ENCODE data around the gene NWD2. TPM values are rescaled to one million over a fixed set of nuclear protein-coding genes. Genes with fewer than 3 reads are reported as not detected.

The NWD2 gene
- polyA plus RNA-seq, 2 of the 4 experiments (the other 2 are of a cell fraction), result not detected

- DNase-seq (ENCODE audit: low read depth in 1 of 2, low spot score in 1 of 2), result no peak
- no peak for ATAC-seq
- H3K4me3 ChIP-seq, result peak overlapping the region; percentile 54
- peak overlapping the region; percentile 94 for H3K4me2 ChIP-seq
- H3K9me3 ChIP-seq, result no peaks in the 10 kb centered on the region
- no peak for FAIRE-seq
- ChIA-PET POLR2A (no interaction called here), CTCF (interaction anchor here (0.8 to 2.6 kb wide), 11 partner anchors 11 to 347 kb away, joined by 3 to 19 read pairs (median 4); no protein-coding TSS in a partner anchor)
- TF ChIP-seq ESRRA (IDR thresholded peaks at IDR 0.05; ENCODE audit: borderline replicate concordance, low read length), result no peak
- TF ChIP-seq MAZ (IDR thresholded peaks at IDR 0.05; ENCODE audit: borderline replicate concordance, low read depth, low read length), result no peak
- no peak for TF ChIP-seq CBX2 (IDR thresholded peaks at IDR 0.05; ENCODE audit: borderline replicate concordance, low read depth)
- TF ChIP-seq ZFP36 (IDR thresholded peaks at IDR 0.05; ENCODE audit: borderline replicate concordance, partially characterized antibody), result no peak
- no peak for TF ChIP-seq TFCP2L1 (CRISPR knock-in tag; IDR thresholded peaks at IDR 0.05)
- no peak for TF ChIP-seq MYC (IDR thresholded peaks at IDR 0.05; ENCODE audit: borderline replicate concordance, low read length)
- peaks cover 9% of the 10 kb centered on the region; the same call in 1 of the 3 replicates for H3K4me1 ChIP-seq
- H3K27ac ChIP-seq, result peak overlapping the region in 1 of 2 experiments; percentile 43; a peak in 2 of 6 replicates
- WGBS (ENCODE audit: missing lambda C conversion rate), result 16% methylated on average over 19 of the region's 32 CpGs
Measured at GRCh38 chr4:37453999-37454800, 209.7 kb downstream of the NWD2 start.

GRCh38 chr4:37455301-37456131 is 211.0 kb downstream of the NWD2 start:
- ChIA-PET CTCF (no interaction called here), POLR2A (no interaction called here)
- H3K27ac ChIP-seq, result no peak overlapping the region
- TF ChIP-seq TFCP2L1 (CRISPR knock-in tag; IDR thresholded peaks at IDR 0.05), result no peak
- ATAC-seq (no peak), FAIRE-seq (no peak), DNase-seq (ENCODE audit: low read depth in 1 of 2, low spot score in 1 of 2) (no peak)
- peaks cover 9% of the 10 kb centered on the region; the same call in 1 of the 3 replicates for H3K4me1 ChIP-seq
- no peaks in the 10 kb centered on the region for H3K9me3 ChIP-seq
- H3K4me2 ChIP-seq, result no peak overlapping the region
- H3K4me3 ChIP-seq, result no peak overlapping the region
- WGBS (ENCODE audit: missing lambda C conversion rate), result 52% methylated on average over 9 of the region's 11 CpGs

- Histone ChIP-seq H3K27ac (no peak overlapping the region), H3K4me3 (no peak overlapping the region), H3K4me1 (no peaks in the 10 kb centered on the region), H3K4me2 (no peak overlapping the region), H3K9me3 (no peaks in the 10 kb centered on the region)
- 0% methylated on average over 1 of the region's 1 CpG for WGBS (ENCODE audit: missing lambda C conversion rate)
- DNase-seq (ENCODE audit: low read depth in 1 of 2, low spot score in 1 of 2) (no peak), ATAC-seq (no peak), FAIRE-seq (no peak)
- POLR2A ChIA-PET, result no interaction called here
- CTCF ChIA-PET, result no interaction called here
- TF ChIP-seq KDM1A (IDR thresholded peaks at IDR 0.05; ENCODE audit: low read depth) (no peak), RARB (CRISPR knock-in tag; IDR thresholded peaks at IDR 0.05) (no peak)
Measured at GRCh38 chr4:37461801-37462200, 217.3 kb downstream of the NWD2 start.

GRCh38 chr4:37463033-37463856 is 218.7 kb downstream of the NWD2 start:
- ATAC-seq (no peak), DNase-seq (ENCODE audit: low read depth in 1 of 2, low spot score in 1 of 2) (no peak), FAIRE-seq (no peak)
- no peak overlapping the region for H3K4me3 ChIP-seq
- no peaks in the 10 kb centered on the region for H3K4me1 ChIP-seq
- TF ChIP-seq HOXB5 (CRISPR knock-in tag; IDR thresholded peaks at IDR 0.05) (no peak), BCL3 (IDR thresholded peaks at IDR 0.05) (no peak), KDM1A (IDR thresholded peaks at IDR 0.05; ENCODE audit: low read depth) (no peak), HES2 (IDR thresholded peaks at IDR 0.05) (no peak), EP300 (IDR thresholded peaks at IDR 0.05) (no peak), HEYL (CRISPR knock-in tag; IDR thresholded peaks at IDR 0.05) (no peak), TP53 (CRISPR knock-in tag; IDR thresholded peaks at IDR 0.05) (no peak)
- CTCF ChIA-PET, result no interaction called here
- H3K27ac ChIP-seq, result no peak overlapping the region
- POLR2A ChIA-PET, result no interaction called here
- H3K9me3 ChIP-seq, result no peaks in the 10 kb centered on the region
- H3K4me2 ChIP-seq, result no peak overlapping the region
- WGBS (ENCODE audit: missing lambda C conversion rate), result 53% methylated on average over 5 of the region's 5 CpGs

Measured in A549 (cell line).